ENCODE results near the gene ATP9A. TPM values are rescaled to one million over a fixed set of nuclear protein-coding genes. Genes with fewer than 3 reads are reported as not detected.
A peak's percentile ranks its signal among the peaks of the same experiment; 100 is the strongest.
"Not testable (repeated sequence)": the region's sequence is repeated elsewhere in the genome, so short reads cannot be mapped to it uniquely, and the experiment has no call there.

Gene ATP9A
- total RNA-seq, 1 donor from 2014 or later: 22.1 TPM

- Mint-ChIP-seq H3K4me3 (ENCODE audit: low read depth) (no peak overlapping the region), H3K36me3 (ENCODE audit: low read depth) (no peaks in the 10 kb centered on the region), H3K4me1 (ENCODE audit: low read depth) (peaks cover 3% of the 10 kb centered on the region), H3K27me3 (ENCODE audit: low read depth) (peaks cover 2% of the 10 kb centered on the region), H3K9me3 (no peaks in the 10 kb centered on the region), H3K27ac (no peak overlapping the region)
- intact Hi-C loops (cut with micrococcal nuclease): no loop called here
- no peak for DNase-seq (ENCODE audit: low spot score)
Measured at GRCh38 chr20:51687108-51687507, 81.1 kb downstream of the ATP9A start.

GRCh38 chr20:51685494-51685893 is 82.7 kb downstream of the ATP9A start:
- H3K36me3 Mint-ChIP-seq (ENCODE audit: low read depth); H3K4me1 Mint-ChIP-seq (ENCODE audit: low read depth); DNase-seq (ENCODE audit: low spot score); intact Hi-C loops (cut with micrococcal nuclease); H3K27ac Mint-ChIP-seq; H3K4me3 Mint-ChIP-seq (ENCODE audit: low read depth); H3K27me3 Mint-ChIP-seq (ENCODE audit: low read depth); H3K9me3 Mint-ChIP-seq: not testable (repeated sequence)

GRCh38 chr20:51680067-51680749 is 88.0 kb downstream of the ATP9A start:
- Mint-ChIP-seq H3K9me3 (no peaks in the 10 kb centered on the region), H3K4me3 (ENCODE audit: low read depth) (no peak overlapping the region), H3K27ac (no peak overlapping the region)

GRCh38 chr20:51679254-51679921 is 88.8 kb downstream of the ATP9A start:
- intact Hi-C loops (cut with micrococcal nuclease): no loop called here
- no peaks in the 10 kb centered on the region for H3K27me3 Mint-ChIP-seq (ENCODE audit: low read depth)
- peaks cover 1% of the 10 kb centered on the region for H3K4me1 Mint-ChIP-seq (ENCODE audit: low read depth)

More at GRCh38 chr20:51680067-51680749, 88.0 kb downstream of the ATP9A start:
- intact Hi-C loops (cut with micrococcal nuclease): no loop called here
- Mint-ChIP-seq H3K4me1 (ENCODE audit: low read depth) (peaks cover 1% of the 10 kb centered on the region), H3K27me3 (ENCODE audit: low read depth) (no peaks in the 10 kb centered on the region), H3K36me3 (ENCODE audit: low read depth) (no peaks in the 10 kb centered on the region)
- no peak for DNase-seq (ENCODE audit: low spot score)

GRCh38 chr20:51678026-51678697 is 90.0 kb downstream of the ATP9A start:
- H3K27me3 Mint-ChIP-seq (ENCODE audit: low read depth): no peaks in the 10 kb centered on the region
- no peak for DNase-seq (ENCODE audit: low spot score)
- no peak overlapping the region for H3K27ac Mint-ChIP-seq
- peaks cover 1% of the 10 kb centered on the region for H3K4me1 Mint-ChIP-seq (ENCODE audit: low read depth)
- intact Hi-C loops (cut with micrococcal nuclease): no loop called here
- H3K4me3 Mint-ChIP-seq (ENCODE audit: low read depth): no peak overlapping the region
- H3K9me3 Mint-ChIP-seq: no peaks in the 10 kb centered on the region
- H3K36me3 Mint-ChIP-seq (ENCODE audit: low read depth): no peaks in the 10 kb centered on the region

More at GRCh38 chr20:51679254-51679921, 88.8 kb downstream of the ATP9A start:
- no peak for DNase-seq (ENCODE audit: low spot score)
- Mint-ChIP-seq H3K36me3 (ENCODE audit: low read depth) (no peaks in the 10 kb centered on the region), H3K4me3 (ENCODE audit: low read depth) (no peak overlapping the region), H3K9me3 (no peaks in the 10 kb centered on the region), H3K27ac (no peak overlapping the region)

- Mint-ChIP-seq H3K36me3 (ENCODE audit: low read depth) (peaks cover 10% of the 10 kb centered on the region), H3K27ac (no peak overlapping the region), H3K4me3 (ENCODE audit: low read depth) (no peak overlapping the region), H3K9me3 (no peaks in the 10 kb centered on the region), H3K27me3 (ENCODE audit: low read depth) (peaks cover 22% of the 10 kb centered on the region), H3K4me1 (ENCODE audit: low read depth) (peaks cover 9% of the 10 kb centered on the region)
- DNase-seq (ENCODE audit: low spot score): no peak
- intact Hi-C loops (cut with micrococcal nuclease): no loop called here
Measured at GRCh38 chr20:51668947-51669346, 99.2 kb downstream of the ATP9A start.

- no peak overlapping the region for H3K4me3 Mint-ChIP-seq (ENCODE audit: low read depth)
- intact Hi-C loops (cut with micrococcal nuclease): no loop called here
- DNase-seq (ENCODE audit: low spot score): no peak
- peaks cover 9% of the 10 kb centered on the region for H3K4me1 Mint-ChIP-seq (ENCODE audit: low read depth)
- H3K9me3 Mint-ChIP-seq: no peaks in the 10 kb centered on the region
- H3K36me3 Mint-ChIP-seq (ENCODE audit: low read depth): peaks cover 10% of the 10 kb centered on the region
- H3K27me3 Mint-ChIP-seq (ENCODE audit: low read depth): peaks cover 22% of the 10 kb centered on the region
- no peak overlapping the region for H3K27ac Mint-ChIP-seq
Measured at GRCh38 chr20:51668515-51668914, 99.7 kb downstream of the ATP9A start.

GRCh38 chr20:51667491-51667890 is 100.7 kb downstream of the ATP9A start:
- H3K27me3 Mint-ChIP-seq (ENCODE audit: low read depth): peaks cover 22% of the 10 kb centered on the region
- H3K4me1 Mint-ChIP-seq (ENCODE audit: low read depth): peaks cover 9% of the 10 kb centered on the region
- peaks cover 10% of the 10 kb centered on the region for H3K36me3 Mint-ChIP-seq (ENCODE audit: low read depth)
- no peak overlapping the region for H3K4me3 Mint-ChIP-seq (ENCODE audit: low read depth)
- intact Hi-C loops (cut with micrococcal nuclease): no loop called here
- no peak for DNase-seq (ENCODE audit: low spot score)
- H3K27ac Mint-ChIP-seq: no peak overlapping the region
- H3K9me3 Mint-ChIP-seq: no peaks in the 10 kb centered on the region

- Mint-ChIP-seq H3K4me1 (ENCODE audit: low read depth) (peaks cover 10% of the 10 kb centered on the region), H3K27me3 (ENCODE audit: low read depth) (peaks cover 21% of the 10 kb centered on the region)
Measured at GRCh38 chr20:51667002-51667408, 101.2 kb downstream of the ATP9A start.

GRCh38 chr20:51666126-51666525 is 102.1 kb downstream of the ATP9A start:
- H3K4me3 Mint-ChIP-seq (ENCODE audit: low read depth): no peak overlapping the region
- H3K9me3 Mint-ChIP-seq: no peaks in the 10 kb centered on the region
- no peak overlapping the region for H3K27ac Mint-ChIP-seq
- peaks cover 18% of the 10 kb centered on the region for H3K4me1 Mint-ChIP-seq (ENCODE audit: low read depth)
- H3K36me3 Mint-ChIP-seq (ENCODE audit: low read depth): peaks cover 10% of the 10 kb centered on the region
- DNase-seq (ENCODE audit: low spot score): no peak
- intact Hi-C loops (cut with micrococcal nuclease): no loop called here
- H3K27me3 Mint-ChIP-seq (ENCODE audit: low read depth): peaks cover 18% of the 10 kb centered on the region

More at GRCh38 chr20:51667002-51667408, 101.2 kb downstream of the ATP9A start:
- Mint-ChIP-seq H3K27ac (no peak overlapping the region), H3K36me3 (ENCODE audit: low read depth) (peaks cover 10% of the 10 kb centered on the region), H3K9me3 (no peaks in the 10 kb centered on the region), H3K4me3 (ENCODE audit: low read depth) (no peak overlapping the region)
- intact Hi-C loops (cut with micrococcal nuclease): no loop called here
- DNase-seq (ENCODE audit: low spot score): no peak

GRCh38 chr20:51665543-51666118 is 102.6 kb downstream of the ATP9A start:
- Mint-ChIP-seq H3K9me3 (no peaks in the 10 kb centered on the region), H3K4me3 (ENCODE audit: low read depth) (no peak overlapping the region), H3K27me3 (ENCODE audit: low read depth) (peaks cover 17% of the 10 kb centered on the region)

GRCh38 chr20:51661609-51662178 is 106.5 kb downstream of the ATP9A start:
- intact Hi-C loops (cut with micrococcal nuclease): loop anchor here (1.0 to 5.0 kb wide), 3 partner anchors 23 to 54 kb away; no protein-coding TSS in a partner anchor
- Mint-ChIP-seq H3K27me3 (ENCODE audit: low read depth) (peaks cover 4% of the 10 kb centered on the region), H3K27ac (peak overlapping the region; percentile 20), H3K36me3 (ENCODE audit: low read depth) (no peaks in the 10 kb centered on the region), H3K4me3 (ENCODE audit: low read depth) (no peak overlapping the region), H3K4me1 (ENCODE audit: low read depth) (peaks cover 23% of the 10 kb centered on the region), H3K9me3 (no peaks in the 10 kb centered on the region)
- peak; percentile 32 for DNase-seq (ENCODE audit: low spot score)

More at GRCh38 chr20:51665543-51666118, 102.6 kb downstream of the ATP9A start:
- Mint-ChIP-seq H3K27ac (no peak overlapping the region), H3K36me3 (ENCODE audit: low read depth) (peaks cover 10% of the 10 kb centered on the region), H3K4me1 (ENCODE audit: low read depth) (peaks cover 23% of the 10 kb centered on the region)
- no peak for DNase-seq (ENCODE audit: low spot score)
- intact Hi-C loops (cut with micrococcal nuclease): no loop called here
